ENCODE data around the gene TSPAN4. TPM values are rescaled to one million over a fixed set of nuclear protein-coding genes. Genes with fewer than 3 reads are reported as not detected.
A peak's percentile ranks its signal among the peaks of the same experiment; 100 is the strongest.

Gene TSPAN4
- total and polyA plus RNA-seq, 2 of the 13 experiments (the other 11 are each of a cell fraction or from before 2014, with no cell fraction given), result 31.7 to 68.3 TPM

DNA sequence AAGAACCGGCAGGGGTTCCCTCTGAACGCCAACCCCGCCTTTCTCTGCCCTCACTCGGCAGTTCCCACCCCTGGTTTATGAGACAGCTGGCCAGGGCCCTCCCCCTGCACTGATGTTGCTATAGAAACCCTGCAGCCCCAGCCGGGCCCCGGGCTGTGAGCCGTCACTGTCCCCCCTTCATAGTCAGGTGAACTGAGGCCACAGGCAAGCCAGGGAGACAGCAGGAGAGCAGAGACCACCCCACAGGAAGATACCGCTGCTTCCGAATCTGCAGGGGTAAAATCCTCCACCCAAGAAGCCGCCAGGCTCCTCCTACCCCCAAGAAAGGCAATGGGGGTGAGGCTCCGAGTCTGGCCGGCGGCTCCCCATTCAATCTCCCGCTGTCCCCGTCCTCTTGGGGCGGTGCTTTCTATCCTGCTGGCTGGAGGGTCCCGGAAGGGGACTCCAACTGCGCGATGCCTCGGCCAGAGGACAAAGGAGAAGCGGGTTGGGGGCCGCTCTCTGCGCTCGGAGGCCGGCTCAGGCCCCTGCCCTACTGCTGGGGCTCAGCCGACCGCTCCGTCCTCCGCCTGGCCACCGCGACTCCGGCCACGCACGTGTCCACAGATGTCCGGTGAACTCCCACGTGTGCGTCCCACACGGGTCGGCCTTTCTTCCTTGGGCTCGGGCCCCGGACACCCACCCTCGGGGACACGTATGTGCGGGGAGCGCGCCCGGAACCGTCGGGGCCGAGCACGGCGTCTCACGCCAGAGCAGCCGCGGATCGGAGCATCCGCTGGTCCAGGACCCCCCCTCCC is 45.2 kb upstream of the TSPAN4 start (continued):
- TF ChIP-seq, protein P1, sequence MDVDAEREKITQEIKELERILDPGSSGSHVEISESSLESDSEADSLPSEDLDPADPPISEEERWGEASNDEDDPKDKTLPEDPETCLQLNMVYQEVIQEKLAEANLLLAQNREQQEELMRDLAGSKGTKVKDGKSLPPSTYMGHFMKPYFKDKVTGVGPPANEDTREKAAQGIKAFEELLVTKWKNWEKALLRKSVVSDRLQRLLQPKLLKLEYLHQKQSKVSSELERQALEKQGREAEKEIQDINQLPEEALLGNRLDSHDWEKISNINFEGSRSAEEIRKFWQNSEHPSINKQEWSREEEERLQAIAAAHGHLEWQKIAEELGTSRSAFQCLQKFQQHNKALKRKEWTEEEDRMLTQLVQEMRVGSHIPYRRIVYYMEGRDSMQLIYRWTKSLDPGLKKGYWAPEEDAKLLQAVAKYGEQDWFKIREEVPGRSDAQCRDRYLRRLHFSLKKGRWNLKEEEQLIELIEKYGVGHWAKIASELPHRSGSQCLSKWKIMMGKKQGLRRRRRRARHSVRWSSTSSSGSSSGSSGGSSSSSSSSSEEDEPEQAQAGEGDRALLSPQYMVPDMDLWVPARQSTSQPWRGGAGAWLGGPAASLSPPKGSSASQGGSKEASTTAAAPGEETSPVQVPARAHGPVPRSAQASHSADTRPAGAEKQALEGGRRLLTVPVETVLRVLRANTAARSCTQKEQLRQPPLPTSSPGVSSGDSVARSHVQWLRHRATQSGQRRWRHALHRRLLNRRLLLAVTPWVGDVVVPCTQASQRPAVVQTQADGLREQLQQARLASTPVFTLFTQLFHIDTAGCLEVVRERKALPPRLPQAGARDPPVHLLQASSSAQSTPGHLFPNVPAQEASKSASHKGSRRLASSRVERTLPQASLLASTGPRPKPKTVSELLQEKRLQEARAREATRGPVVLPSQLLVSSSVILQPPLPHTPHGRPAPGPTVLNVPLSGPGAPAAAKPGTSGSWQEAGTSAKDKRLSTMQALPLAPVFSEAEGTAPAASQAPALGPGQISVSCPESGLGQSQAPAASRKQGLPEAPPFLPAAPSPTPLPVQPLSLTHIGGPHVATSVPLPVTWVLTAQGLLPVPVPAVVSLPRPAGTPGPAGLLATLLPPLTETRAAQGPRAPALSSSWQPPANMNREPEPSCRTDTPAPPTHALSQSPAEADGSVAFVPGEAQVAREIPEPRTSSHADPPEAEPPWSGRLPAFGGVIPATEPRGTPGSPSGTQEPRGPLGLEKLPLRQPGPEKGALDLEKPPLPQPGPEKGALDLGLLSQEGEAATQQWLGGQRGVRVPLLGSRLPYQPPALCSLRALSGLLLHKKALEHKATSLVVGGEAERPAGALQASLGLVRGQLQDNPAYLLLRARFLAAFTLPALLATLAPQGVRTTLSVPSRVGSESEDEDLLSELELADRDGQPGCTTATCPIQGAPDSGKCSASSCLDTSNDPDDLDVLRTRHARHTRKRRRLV (CRISPR knock-in tag; IDR thresholded peaks at IDR 0.05), result 0 out of 2 replicates have a peak, but pooled peaks have one; percentile 5
- TF ChIP-seq HOXA3 (CRISPR knock-in tag; IDR thresholded peaks at IDR 0.05) (peak; percentile 2; the same call in 1 of the 2 replicates), KDM2A (CRISPR knock-in tag; IDR thresholded peaks at IDR 0.05; ENCODE audit: borderline replicate concordance, low read depth) (peak; percentile 95), HMGA1 (CRISPR knock-in tag; conservative IDR thresholded peaks at IDR 0.05) (no peak), POLR2AphosphoS2 (IDR thresholded peaks at IDR 0.05; ENCODE audit: low read depth, low read length) (no peak), ZNF383 (CRISPR knock-in tag; IDR thresholded peaks at IDR 0.05; ENCODE audit: borderline replicate concordance) (peak; percentile 25; the same call in 1 of the 2 replicates)
- TF ChIP-seq, protein P2, sequence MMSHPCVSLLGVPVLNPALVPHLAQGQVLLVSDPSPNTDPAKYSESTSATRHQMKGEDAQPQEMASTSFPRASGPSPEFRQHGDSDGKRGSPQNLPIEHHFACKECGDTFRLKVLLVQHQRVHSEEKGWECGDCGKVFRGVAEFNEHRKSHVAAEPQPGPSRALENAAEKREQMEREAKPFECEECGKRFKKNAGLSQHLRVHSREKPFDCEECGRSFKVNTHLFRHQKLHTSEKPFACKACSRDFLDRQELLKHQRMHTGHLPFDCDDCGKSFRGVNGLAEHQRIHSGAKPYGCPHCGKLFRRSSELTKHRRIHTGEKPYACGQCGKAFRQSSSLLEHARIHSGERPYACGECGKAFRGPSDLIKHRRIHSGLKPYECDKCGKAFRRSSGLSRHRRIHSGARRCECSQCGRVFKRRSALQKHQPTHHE (CRISPR knock-in tag; IDR thresholded peaks at IDR 0.05; ENCODE audit: borderline replicate concordance), result no peak
- TF ChIP-seq, protein P3, sequence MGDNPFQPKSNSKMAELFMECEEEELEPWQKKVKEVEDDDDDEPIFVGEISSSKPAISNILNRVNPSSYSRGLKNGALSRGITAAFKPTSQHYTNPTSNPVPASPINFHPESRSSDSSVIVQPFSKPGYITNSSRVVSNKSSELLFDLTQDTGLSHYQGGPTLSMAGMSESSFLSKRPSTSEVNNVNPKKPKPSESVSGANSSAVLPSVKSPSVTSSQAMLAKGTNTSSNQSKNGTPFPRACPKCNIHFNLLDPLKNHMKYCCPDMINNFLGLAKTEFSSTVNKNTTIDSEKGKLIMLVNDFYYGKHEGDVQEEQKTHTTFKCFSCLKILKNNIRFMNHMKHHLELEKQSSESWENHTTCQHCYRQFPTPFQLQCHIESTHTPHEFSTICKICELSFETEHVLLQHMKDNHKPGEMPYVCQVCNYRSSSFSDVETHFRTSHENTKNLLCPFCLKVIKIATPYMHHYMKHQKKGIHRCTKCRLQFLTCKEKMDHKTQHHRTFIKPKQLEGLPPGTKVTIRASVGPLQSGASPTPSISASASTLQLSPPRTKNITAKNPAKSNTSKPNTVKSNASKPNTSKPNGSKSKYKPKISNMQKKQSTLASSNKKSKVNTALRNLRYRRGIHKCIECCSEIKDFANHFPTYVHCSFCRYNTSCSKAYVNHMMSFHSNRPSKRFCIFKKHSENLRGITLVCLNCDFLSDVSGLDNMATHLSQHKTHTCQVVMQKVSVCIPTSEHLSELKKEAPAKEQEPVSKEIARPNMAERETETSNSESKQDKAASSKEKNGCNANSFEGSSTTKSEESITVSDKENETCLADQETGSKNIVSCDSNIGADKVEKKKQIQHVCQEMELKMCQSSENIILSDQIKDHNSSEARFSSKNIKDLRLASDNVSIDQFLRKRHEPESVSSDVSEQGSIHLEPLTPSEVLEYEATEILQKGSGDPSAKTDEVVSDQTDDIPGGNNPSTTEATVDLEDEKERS (CRISPR knock-in tag; IDR thresholded peaks at IDR 0.05), result 0 out of 2 replicates have a peak, but pooled peaks have one; percentile 29
- TF ChIP-seq, protein P4, sequence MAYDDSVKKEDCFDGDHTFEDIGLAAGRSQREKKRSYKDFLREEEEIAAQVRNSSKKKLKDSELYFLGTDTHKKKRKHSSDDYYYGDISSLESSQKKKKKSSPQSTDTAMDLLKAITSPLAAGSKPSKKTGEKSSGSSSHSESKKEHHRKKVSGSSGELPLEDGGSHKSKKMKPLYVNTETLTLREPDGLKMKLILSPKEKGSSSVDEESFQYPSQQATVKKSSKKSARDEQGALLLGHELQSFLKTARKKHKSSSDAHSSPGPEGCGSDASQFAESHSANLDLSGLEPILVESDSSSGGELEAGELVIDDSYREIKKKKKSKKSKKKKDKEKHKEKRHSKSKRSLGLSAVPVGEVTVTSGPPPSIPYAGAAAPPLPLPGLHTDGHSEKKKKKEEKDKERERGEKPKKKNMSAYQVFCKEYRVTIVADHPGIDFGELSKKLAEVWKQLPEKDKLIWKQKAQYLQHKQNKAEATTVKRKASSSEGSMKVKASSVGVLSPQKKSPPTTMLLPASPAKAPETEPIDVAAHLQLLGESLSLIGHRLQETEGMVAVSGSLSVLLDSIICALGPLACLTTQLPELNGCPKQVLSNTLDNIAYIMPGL (CRISPR knock-in tag; IDR thresholded peaks at IDR 0.05; ENCODE audit: borderline replicate concordance in 1 of 2, low read depth in 1 of 2), result peak in 1 of 2 experiments; percentile 70; a peak in 3 of 4 replicates
- TF ChIP-seq, protein P5, sequence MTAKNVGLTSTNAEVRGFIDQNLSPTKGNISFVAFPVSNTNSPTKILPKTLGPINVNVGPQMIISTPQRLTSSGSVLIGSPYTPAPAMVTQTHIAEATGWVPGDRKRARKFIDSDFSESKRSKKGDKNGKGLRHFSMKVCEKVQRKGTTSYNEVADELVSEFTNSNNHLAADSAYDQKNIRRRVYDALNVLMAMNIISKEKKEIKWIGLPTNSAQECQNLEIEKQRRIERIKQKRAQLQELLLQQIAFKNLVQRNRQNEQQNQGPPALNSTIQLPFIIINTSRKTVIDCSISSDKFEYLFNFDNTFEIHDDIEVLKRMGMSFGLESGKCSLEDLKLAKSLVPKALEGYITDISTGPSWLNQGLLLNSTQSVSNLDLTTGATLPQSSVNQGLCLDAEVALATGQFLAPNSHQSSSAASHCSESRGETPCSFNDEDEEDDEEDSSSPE (CRISPR knock-in tag; IDR thresholded peaks at IDR 0.05), result no peak
- TF ChIP-seq, protein P6, sequence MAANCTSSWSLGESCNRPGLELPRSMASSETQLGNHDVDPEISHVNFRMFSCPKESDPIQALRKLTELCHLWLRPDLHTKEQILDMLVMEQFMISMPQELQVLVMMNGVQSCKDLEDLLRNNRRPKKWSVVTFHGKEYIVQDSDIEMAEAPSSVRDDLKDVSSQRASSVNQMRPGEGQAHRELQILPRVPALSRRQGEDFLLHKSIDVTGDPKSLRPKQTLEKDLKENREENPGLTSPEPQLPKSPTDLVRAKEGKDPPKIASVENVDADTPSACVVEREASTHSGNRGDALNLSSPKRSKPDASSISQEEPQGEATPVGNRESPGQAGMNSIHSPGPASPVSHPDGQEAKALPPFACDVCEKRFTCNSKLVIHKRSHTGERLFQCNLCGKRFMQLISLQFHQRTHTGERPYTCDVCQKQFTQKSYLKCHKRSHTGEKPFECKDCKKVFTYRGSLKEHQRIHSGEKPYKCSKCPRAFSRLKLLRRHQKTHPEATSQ (CRISPR knock-in tag; IDR thresholded peaks at IDR 0.05; ENCODE audit: borderline replicate concordance), result 0 out of 2 replicates have a peak, but pooled peaks have one; percentile 33
